Stomach (tissue), 9 donors: Measurements from ENCODE around the gene RP2. TPM values are rescaled to one million over a fixed set of nuclear protein-coding genes. Genes with fewer than 3 reads are reported as not detected.

Experiments
- DNase-seq, 2 donors: peaks; one replicate each; pipeline versions ENCODE4 v3.0.0 to v3.0.0-alpha.2; 2013 to 2019
- H3K27ac ChIP-seq, 5 donors: fragments of 200-600 bp in 4 of 5; sonication (generic) in 4 of 5; one replicate each; pipeline ENCODE4 v1.5.1; 2013 to 2019; ENCODE audit warnings: mild to moderate bottlenecking in 1 of 5, moderate library complexity in 1 of 5
- H3K27me3 ChIP-seq, 3 donors: fragments of 200-600 bp; sonication (generic); one replicate each; pipeline ENCODE4 v1.5.1; 2017 to 2019; ENCODE audit warnings: mixed run types in 1 of 3
- H3K36me3 ChIP-seq, 4 donors: fragments of 200-600 bp; sonication (generic); 1 replicate in 3 of 4; 2 replicates in 1 of 4; pipeline ENCODE4 v1.5.1; 2016 to 2019
- H3K4me1 ChIP-seq, 4 donors: fragments of 200-600 bp; sonication (generic); one replicate each; pipeline ENCODE4 v1.5.1; 2016 to 2019
- H3K4me3 ChIP-seq, 4 donors: fragments of 200-600 bp; sonication (generic) in 3 of 4; one replicate each; pipeline ENCODE4 v1.5.1; 2016 to 2019; ENCODE audit warnings: mild to moderate bottlenecking in 1 of 4
- H3K9me3 ChIP-seq, 4 donors: fragments of 200-600 bp; sonication (generic); one replicate each; pipeline ENCODE4 v1.5.1; 2016 to 2019
- CTCF ChIP-seq, 7 experiments: fragments of 450-650 bp in 4 of 7; fragments of 200-600 bp in 3 of 7; sonication (generic) in 3 of 7; IDR thresholded peaks; one replicate each; pipeline ENCODE4 v1.5.1; 2016 to 2019; ENCODE audit warnings: antibody characterized with exemption in 7 of 7, control low read depth in 2 of 7, mild to moderate bottlenecking in 1 of 7
- EP300 ChIP-seq: sonication (generic); formaldehyde crosslinking; IDR thresholded peaks from one replicate; pipeline ENCODE4 v1.6.1; 2017; ENCODE audit warnings: antibody characterized with exemption
- POLR2A ChIP-seq, 4 donors: fragments of 450-650 bp; IDR thresholded peaks; one replicate each; pipeline ENCODE4 v1.6.1; 2016; ENCODE audit warnings: antibody characterized with exemption in 4 of 4, control low read depth in 2 of 4, mild to moderate bottlenecking in 1 of 4, moderate library complexity in 1 of 4
- POLR2AphosphoS5 ChIP-seq, 3 donors: sonication (generic); formaldehyde crosslinking; IDR thresholded peaks; one replicate each; pipeline ENCODE4 v1.6.1; 2016; ENCODE audit warnings: antibody characterized with exemption in 3 of 3
- WGBS, 5 donors: extraction: QIAGEN DNeasy Blood & Tissue Kit in 3 of 5; methylation state at CpG; one replicate each; pipeline versions ENCODE4 v1.1.5 to v1.1.7; 2013 to 2018; 5-methylcytosine and 5-hydroxymethylcytosine counted together
- intact Hi-C: fragments of 100-400 bp; cut with DNase I; formaldehyde crosslinking; loops from one replicate; pipeline ENCODE4 v1.15.1; 2023; ENCODE audit warnings: low total_unique reads
- polyA plus RNA-seq, 3 donors: library from polyadenylated mRNA; stranded (reverse); fragments of 200-250 nt; gene quantifications; one replicate each; pipeline ENCODE4 v1.2.3, GENCODE V29; 2013
- total RNA-seq, 5 donors: library from RNA; depleted of rRNA; stranded (reverse); fragments of >200 nt; gene quantifications; one replicate each; pipeline versions ENCODE4 v1.1.0 to v1.2.3, GENCODE V29; 2014 to 2016
- donor health status: healthy with polysubstance abuse.
- donor health status: Bipolar disorder and iron deficiency.
- donor health status: healthy.

The RP2 gene
- total and polyA plus RNA-seq, 8 donors = 0.58 to 25.5 (median 6.7) TPM

DNA sequence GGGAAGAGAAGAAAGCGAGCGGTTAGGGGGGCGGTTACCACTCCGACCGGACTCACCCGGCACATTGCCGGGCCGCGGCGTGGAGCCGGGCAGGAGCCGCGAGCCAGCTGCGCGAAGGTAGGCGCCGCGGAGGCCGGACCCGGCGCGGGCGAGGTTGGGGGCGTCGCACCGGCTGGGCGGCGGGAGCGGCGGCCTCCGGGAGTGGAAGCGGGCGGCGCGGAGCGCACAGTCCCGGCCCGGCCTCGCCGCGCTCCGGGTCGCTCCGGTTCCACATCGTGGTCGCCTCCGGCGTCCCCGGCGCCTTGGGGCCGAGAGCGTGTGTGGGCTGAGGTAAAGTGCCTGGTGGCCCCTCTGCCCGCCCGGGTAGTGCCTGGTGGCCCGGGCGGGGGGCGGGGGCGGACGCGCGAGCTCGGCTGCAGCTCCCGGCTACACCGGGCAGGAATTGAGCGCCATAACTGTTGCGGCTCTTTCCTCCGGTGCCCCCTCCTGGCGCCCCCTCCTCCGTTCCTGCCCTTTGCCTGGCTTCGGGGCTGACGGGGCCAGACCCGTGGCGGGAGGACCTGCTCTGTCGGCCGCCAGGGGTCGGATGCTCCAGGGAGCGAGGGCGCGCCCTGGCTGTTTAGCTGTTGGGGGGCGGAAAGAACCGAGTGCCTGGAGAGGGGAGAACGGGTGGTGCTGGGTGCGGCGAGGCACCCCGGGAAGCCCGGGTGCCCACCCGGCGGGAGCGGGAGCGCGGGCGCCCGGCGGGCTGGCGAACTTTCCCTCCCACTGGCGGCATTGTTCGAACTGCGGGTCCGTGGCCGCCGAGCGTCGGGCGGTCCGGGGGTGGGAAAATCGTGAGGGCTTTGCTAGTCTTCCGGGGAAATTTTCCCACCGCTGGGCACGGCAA is 76.0 kb downstream of the RP2 start:
- no peaks in the 10 kb centered on the region for H3K36me3 ChIP-seq
- intact Hi-C loops = no loop called here
- peak overlapping the region; percentile 69 to 87 (median 82) for H3K27ac ChIP-seq

DNA sequence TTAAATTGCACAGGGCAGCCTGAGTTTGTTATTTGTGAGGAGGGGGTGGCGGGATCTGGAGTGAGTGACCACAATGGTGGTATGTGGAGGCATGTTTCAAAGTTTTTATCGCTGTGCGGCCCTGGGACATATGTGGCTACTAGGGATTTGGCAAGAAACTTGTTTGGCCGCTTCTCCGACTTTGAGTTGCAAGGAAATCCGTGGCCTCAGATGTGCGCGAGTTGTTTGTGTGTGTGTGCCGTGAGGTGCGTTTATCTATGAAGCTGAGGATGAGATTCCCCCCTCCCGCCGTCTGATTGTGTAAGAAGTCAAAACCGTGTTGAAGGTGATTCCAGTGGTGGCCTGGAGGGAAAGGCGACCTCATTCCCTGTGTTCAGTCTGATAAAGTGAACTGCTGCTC is 76.8 kb downstream of the RP2 start:
- intact Hi-C loops = no loop called here
- H3K27ac ChIP-seq = peak overlapping the region; percentile 69 to 87 (median 82)
- TF ChIP-seq POLR2A (IDR thresholded peaks at IDR 0.05) (no peak), POLR2AphosphoS5 (IDR thresholded peaks at IDR 0.05) (no peak), CTCF (IDR thresholded peaks at IDR 0.05) (no peak), EP300 (no peak)

More for the DNA sequence above, 76.0 kb downstream of the RP2 start:
- peak overlapping the region; percentile 59 to 83 (median 68) for H3K4me3 ChIP-seq
- WGBS, 5 donors = 1 to 56% (median 2%) methylated on average over 12 to 86 of the region's 109 CpGs
- H3K27me3 ChIP-seq = no peaks in the 10 kb centered on the region
- H3K4me1 ChIP-seq = peaks cover 0 to 11% (median 10%) of the 10 kb centered on the region in 4 donors
- no peak for TF ChIP-seq EP300
- peak in 3 of 7 experiments; percentile 16 to 49 (median 23) for TF ChIP-seq CTCF (IDR thresholded peaks at IDR 0.05)
- no peak for TF ChIP-seq POLR2AphosphoS5 (IDR thresholded peaks at IDR 0.05)
- DNase-seq = peak; percentile 45 to 78
- H3K9me3 ChIP-seq = peaks cover 0 to 6% (median 0%) of the 10 kb centered on the region in 4 donors

DNA sequence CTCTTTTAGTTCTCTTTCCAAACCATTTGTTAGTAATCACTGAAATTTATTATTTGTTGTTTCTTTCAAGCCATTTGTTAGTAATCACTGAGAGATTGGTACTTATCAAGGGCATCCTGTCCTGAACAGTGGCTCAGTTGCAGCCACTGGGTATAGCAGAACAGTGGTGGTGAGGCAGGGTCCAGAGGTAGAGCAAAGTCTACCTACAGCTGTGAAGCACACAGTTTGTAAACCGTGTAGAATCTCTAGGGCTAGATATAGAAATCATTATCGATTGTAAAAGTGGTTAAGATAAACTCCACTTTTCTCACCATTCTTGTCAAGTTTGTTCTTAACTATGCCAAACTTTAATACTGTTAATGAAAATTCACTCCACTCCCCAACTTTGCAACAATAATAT is 79.4 kb downstream of the RP2 start:
- H3K4me3 ChIP-seq = no peak overlapping the region
- TF ChIP-seq CTCF (IDR thresholded peaks at IDR 0.05) = no peak
- TF ChIP-seq EP300 = no peak
- TF ChIP-seq POLR2AphosphoS5 (IDR thresholded peaks at IDR 0.05) = no peak
- TF ChIP-seq POLR2A (IDR thresholded peaks at IDR 0.05) = no peak
- no peak overlapping the region for H3K27ac ChIP-seq
- 31 to 56% (median 47%) methylated on average over 2 of the region's 2 CpGs for WGBS, 5 donors
- peaks cover 0 to 11% (median 10%) of the 10 kb centered on the region in 4 donors for H3K4me1 ChIP-seq
- H3K9me3 ChIP-seq = peaks cover 0 to 18% (median 8%) of the 10 kb centered on the region in 4 donors
- DNase-seq = no peak
- intact Hi-C loops = no loop called here
- H3K36me3 ChIP-seq = no peaks in the 10 kb centered on the region
- H3K27me3 ChIP-seq = no peaks in the 10 kb centered on the region

More for the DNA sequence above, 76.8 kb downstream of the RP2 start:
- WGBS, 5 donors = 2 to 42% (median 12%) methylated on average over 14 of the region's 14 CpGs
- H3K27me3 ChIP-seq = no peaks in the 10 kb centered on the region
- no peaks in the 10 kb centered on the region for H3K36me3 ChIP-seq
- H3K4me3 ChIP-seq = peak overlapping the region; percentile 59 to 83 (median 68)
- peak; percentile 27 to 69 for DNase-seq
- H3K9me3 ChIP-seq = peaks cover 0 to 6% (median 0%) of the 10 kb centered on the region in 4 donors
- H3K4me1 ChIP-seq = peaks cover 0 to 11% (median 10%) of the 10 kb centered on the region in 4 donors

DNA sequence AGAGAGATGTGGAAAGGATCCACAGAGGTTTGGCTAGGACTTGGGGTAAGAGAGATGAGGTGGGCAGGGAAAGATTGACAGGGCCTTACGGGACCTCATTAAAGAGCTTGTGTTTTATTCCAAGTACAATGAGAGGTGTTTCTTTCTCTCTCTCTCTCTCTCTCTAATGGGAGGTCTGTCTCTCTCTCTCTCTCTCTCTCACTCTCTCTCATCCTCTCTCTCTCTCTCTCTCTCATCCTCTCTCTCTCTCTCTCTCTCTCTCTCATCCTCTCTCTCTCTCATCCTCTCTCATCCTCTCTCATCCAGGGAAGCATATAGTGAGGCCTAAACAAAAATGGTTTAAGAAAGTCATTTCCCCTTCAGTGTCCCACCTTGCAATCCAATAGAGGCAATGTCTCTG is 80.8 kb downstream of the RP2 start:
- WGBS, 5 donors = 79 to 100% (median 92%) methylated on average over 1 of the region's 1 CpG
- H3K4me3 ChIP-seq = no peak overlapping the region
- peak overlapping the region in 1 of 5 donors; percentile 18 for H3K27ac ChIP-seq
- peaks cover 0 to 11% (median 10%) of the 10 kb centered on the region in 4 donors for H3K4me1 ChIP-seq
- peaks cover 0 to 19% (median 8%) of the 10 kb centered on the region in 4 donors for H3K9me3 ChIP-seq
- no peak for DNase-seq
- H3K27me3 ChIP-seq = no peaks in the 10 kb centered on the region
- TF ChIP-seq EP300 = no peak
- no peak for TF ChIP-seq CTCF (IDR thresholded peaks at IDR 0.05)
- no peak for TF ChIP-seq POLR2A (IDR thresholded peaks at IDR 0.05)
- no peak for TF ChIP-seq POLR2AphosphoS5 (IDR thresholded peaks at IDR 0.05)
- intact Hi-C loops = no loop called here
- H3K36me3 ChIP-seq = no peaks in the 10 kb centered on the region
